BLaER1 treated with 17β-estradiol and CSF1 and Interleukin-3, amounts not matched to agents 10 nM and 100 nM (cell line): ENCODE results near the gene ZNF575.
"Not testable (repeated sequence)": the region's sequence is repeated elsewhere in the genome, so short reads cannot be mapped to it uniquely, and the experiment has no call there.

Experiments
- H3K27ac ChIP-seq, 11 experiments: shearing (Covaris generic); formaldehyde crosslinking; 2 replicates each; pipeline ENCODE4 v1.8.1; 2022
- H3K27me3 ChIP-seq, 11 experiments: shearing (Covaris generic); formaldehyde crosslinking; 2 replicates each; pipeline ENCODE4 v1.8.1; 2022
- H3K36me3 ChIP-seq, 11 experiments: shearing (Covaris generic); formaldehyde crosslinking; 2 replicates each; pipeline ENCODE4 v1.8.1; 2022
- H3K4me1 ChIP-seq, 10 experiments: shearing (Covaris generic); formaldehyde crosslinking; 2 replicates each; pipeline ENCODE4 v1.8.1; 2022
- H3K4me2 ChIP-seq, 11 experiments: shearing (Covaris generic); formaldehyde crosslinking; 2 replicates each; pipeline ENCODE4 v1.8.1; 2022
- H3K4me3 ChIP-seq, 10 experiments: shearing (Covaris generic); formaldehyde crosslinking; 2 replicates each; pipeline ENCODE4 v1.8.1; 2022
- H3K9ac ChIP-seq, 11 experiments: shearing (Covaris generic); formaldehyde crosslinking; 2 replicates each; pipeline ENCODE4 v1.8.1; 2022
- H3K9me3 ChIP-seq, 11 experiments: shearing (Covaris generic); formaldehyde crosslinking; replicated peaks in 1 of 11; 2 replicates each; pipeline ENCODE4 v1.8.1; 2022
- H4K20me1 ChIP-seq, 11 experiments: shearing (Covaris generic); formaldehyde crosslinking; 2 replicates each; pipeline ENCODE4 v1.8.1; 2022
- Cebpa-rat ChIP-seq, 11 experiments: shearing (Covaris generic); IDR thresholded peaks; 2 replicates each; pipeline ENCODE4 v1.8.1; 2022

Gene ZNF575

DNA sequence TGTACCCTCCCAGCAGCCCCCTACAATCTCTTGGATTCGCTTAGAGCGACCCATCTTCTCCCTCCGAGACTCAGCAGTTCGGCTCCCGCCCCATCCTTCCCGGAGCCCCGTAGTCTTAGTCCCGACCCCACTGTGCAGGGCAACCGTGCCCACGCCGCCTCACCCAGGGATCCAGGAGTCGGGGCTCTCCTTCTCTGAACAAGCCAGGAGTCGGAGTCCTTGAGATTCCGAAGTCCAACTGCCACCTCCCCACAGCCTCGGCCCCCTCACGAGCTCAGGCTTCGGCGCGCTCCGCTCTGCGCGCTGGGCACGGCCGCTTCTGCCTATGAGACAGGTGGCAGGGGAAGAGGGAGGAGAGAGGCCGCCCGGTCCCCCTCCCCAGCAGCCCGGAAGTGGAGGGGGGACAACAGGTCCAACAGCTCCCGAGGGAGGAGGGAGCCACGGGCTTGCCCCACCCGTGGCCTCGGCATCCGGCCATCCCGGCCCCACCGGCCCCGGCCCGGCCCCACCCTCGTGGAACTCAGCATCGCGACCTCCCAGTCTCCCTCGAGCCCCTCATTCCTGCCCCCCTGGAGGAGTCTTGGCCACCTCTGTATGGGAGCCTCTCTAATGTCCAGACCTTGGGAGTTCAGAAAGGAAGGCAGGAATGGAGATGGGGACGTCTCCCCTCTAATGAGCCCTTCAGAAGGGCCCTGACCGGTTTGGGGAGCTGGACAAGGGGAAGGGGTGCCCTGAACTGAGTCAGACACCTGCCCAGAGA lies 28.4 kb upstream of the ZNF575 start, which contains the start of gene PHLDB3:
TSS of gene PHLDB3 (minus strand) at position 321 of the 760 bp plus-strand sequence. CDS start 628 bp downstream, outside the sequence.
- peaks cover 24 to 40% (median 36%) of the 10 kb centered on the region in 10 experiments; a peak in 19 of 20 replicates for H3K4me1 ChIP-seq
- peak within 1 kb of the TSS; percentile 62 to 81 (median 73) for H3K4me3 ChIP-seq
- H3K4me2 ChIP-seq, result peak within 1 kb of the TSS; percentile 90 to 97 (median 95)
- H3K9ac ChIP-seq, result peak within 1 kb of the TSS; percentile 75 to 88 (median 80)
- H3K27me3 ChIP-seq, result no peaks in the 10 kb centered on the region
- TF ChIP-seq Cebpa-rat (IDR thresholded peaks at IDR 0.05), result no peak
- H3K27ac ChIP-seq, result peak within 1 kb of the TSS; percentile 32 to 76 (median 73); a peak in 21 of 22 replicates
- H3K9me3 ChIP-seq, result no peaks in the 10 kb centered on the region
- H3K36me3 ChIP-seq, result peaks cover 26 to 65% (median 41%) of the 10 kb centered on the region in 11 experiments
- H4K20me1 ChIP-seq, result peaks cover 0 to 32% (median 0%) of the 10 kb centered on the region in 11 experiments; a peak in 8 of 22 replicates

DNA sequence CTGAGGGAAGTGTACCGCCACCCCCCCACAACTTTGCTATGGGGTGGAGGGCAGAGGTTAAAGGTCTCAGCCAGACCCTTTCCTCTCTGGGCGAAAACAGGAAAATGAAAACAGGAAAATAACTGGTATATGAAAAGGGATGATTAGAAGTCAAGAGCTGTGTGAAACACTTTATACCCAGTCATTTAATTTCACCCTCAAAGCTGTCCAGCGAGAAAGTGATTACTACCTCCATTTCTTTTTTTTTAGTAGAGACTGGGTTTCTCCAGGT lies 27.9 kb upstream of the ZNF575 start:
- no peak for TF ChIP-seq Cebpa-rat (IDR thresholded peaks at IDR 0.05)
- Histone ChIP-seq H3K4me2 (peak overlapping the region; percentile 86 to 97 (median 95)), H3K9ac (peak overlapping the region in 10 of 11 experiments; percentile 75 to 88 (median 80); a peak in 18 of 22 replicates), H3K4me3 (peak overlapping the region in 9 of 10 experiments; percentile 69 to 81 (median 73); a peak in 15 of 20 replicates), H3K4me1 (peaks cover 24 to 45% (median 40%) of the 10 kb centered on the region in 10 experiments; a peak in 19 of 20 replicates), H3K27me3 (no peaks in the 10 kb centered on the region), H3K9me3 (no peaks in the 10 kb centered on the region), H4K20me1 (peaks cover 0 to 36% (median 0%) of the 10 kb centered on the region in 11 experiments; a peak in 8 of 22 replicates), H3K27ac (peak overlapping the region in 8 of 11 experiments; percentile 4 to 76 (median 66); a peak in 11 of 22 replicates), H3K36me3 (peaks cover 32 to 65% (median 46%) of the 10 kb centered on the region in 11 experiments)

GRCh38 chr19:43505941-43506340 lies 27.0 kb upstream of the ZNF575 start:
- H3K27ac ChIP-seq, result no peak overlapping the region
- H3K4me2 ChIP-seq, result peak overlapping the region in 2 of 11 experiments; percentile 91 to 97; a peak in 1 of 22 replicates
- no peak for TF ChIP-seq Cebpa-rat (IDR thresholded peaks at IDR 0.05)
- peaks cover 24 to 53% (median 41%) of the 10 kb centered on the region in 10 experiments; a peak in 19 of 20 replicates for H3K4me1 ChIP-seq
- H4K20me1 ChIP-seq, result peaks cover 0 to 36% (median 0%) of the 10 kb centered on the region in 11 experiments; a peak in 9 of 22 replicates
- H3K9ac ChIP-seq, result no peak overlapping the region
- no peaks in the 10 kb centered on the region for H3K9me3 ChIP-seq
- H3K27me3 ChIP-seq, result no peaks in the 10 kb centered on the region
- peaks cover 40 to 69% (median 55%) of the 10 kb centered on the region in 11 experiments for H3K36me3 ChIP-seq
- no peak overlapping the region for H3K4me3 ChIP-seq

DNA sequence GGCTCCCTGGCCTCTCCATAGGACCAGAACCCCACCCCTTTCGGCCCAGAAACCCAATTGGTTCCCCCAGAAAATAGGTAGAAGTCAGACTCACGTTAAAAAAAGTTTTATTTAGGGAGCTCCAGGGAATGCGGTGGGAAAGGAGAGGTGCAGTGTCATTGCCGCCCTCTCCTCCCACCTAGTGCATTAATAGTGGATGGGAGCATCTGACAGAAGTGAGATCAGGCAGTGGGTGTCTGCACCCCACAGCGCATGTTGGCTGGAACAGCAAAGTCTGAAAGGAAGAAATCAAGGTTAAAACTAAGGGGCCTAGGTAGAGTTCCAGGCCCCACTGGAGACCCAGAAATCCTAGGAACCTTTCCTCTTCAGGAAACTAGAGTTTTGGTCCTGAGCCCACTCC lies 26.4 kb upstream of the ZNF575 start:
- no peak for TF ChIP-seq Cebpa-rat (IDR thresholded peaks at IDR 0.05)
- H3K4me2 ChIP-seq, result no peak overlapping the region
- no peaks in the 10 kb centered on the region for H3K9me3 ChIP-seq
- H3K36me3 ChIP-seq, result peaks cover 45 to 69% (median 58%) of the 10 kb centered on the region in 11 experiments
- H3K9ac ChIP-seq, result no peak overlapping the region
- H3K27ac ChIP-seq, result no peak overlapping the region
- peaks cover 0 to 35% (median 0%) of the 10 kb centered on the region in 11 experiments; a peak in 9 of 22 replicates for H4K20me1 ChIP-seq
- H3K27me3 ChIP-seq, result no peaks in the 10 kb centered on the region
- H3K4me3 ChIP-seq, result no peak overlapping the region
- H3K4me1 ChIP-seq, result peaks cover 24 to 55% (median 40%) of the 10 kb centered on the region in 10 experiments; a peak in 19 of 20 replicates

DNA sequence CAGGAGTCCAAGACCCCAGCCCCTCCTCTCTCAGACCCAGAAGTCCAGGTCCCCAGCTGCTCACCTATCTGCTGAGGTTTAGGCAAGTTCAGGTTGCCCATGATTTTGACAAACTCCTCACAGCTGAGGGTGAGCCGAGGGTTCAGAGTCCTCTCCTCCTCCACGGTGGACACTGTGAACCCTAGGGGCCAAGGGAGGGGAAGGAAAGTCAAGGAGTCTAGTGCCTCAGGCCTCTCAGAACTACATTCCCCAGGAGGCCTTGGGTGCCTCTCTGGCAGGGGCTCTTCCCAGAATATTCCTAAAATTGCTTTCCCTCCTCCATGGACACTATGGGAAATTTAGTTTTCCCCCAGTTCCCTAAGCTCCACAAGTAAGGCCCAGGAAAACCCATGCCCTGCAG lies 25.1 kb upstream of the ZNF575 start:
- no peak for TF ChIP-seq Cebpa-rat (IDR thresholded peaks at IDR 0.05)
- Histone ChIP-seq H3K9ac (no peak overlapping the region), H3K9me3 (no peaks in the 10 kb centered on the region), H4K20me1 (peaks cover 0 to 38% (median 4%) of the 10 kb centered on the region in 11 experiments; a peak in 12 of 22 replicates), H3K4me1 (peaks cover 19 to 43% (median 28%) of the 10 kb centered on the region in 10 experiments), H3K36me3 (peaks cover 48 to 72% (median 64%) of the 10 kb centered on the region in 11 experiments), H3K27me3 (no peaks in the 10 kb centered on the region), H3K4me2 (no peak overlapping the region), H3K27ac (no peak overlapping the region), H3K4me3 (no peak overlapping the region)

- no peak overlapping the region for H3K27ac ChIP-seq
- H3K4me1 ChIP-seq, result peaks cover 0 to 22% (median 9%) of the 10 kb centered on the region in 10 experiments; a peak in 11 of 20 replicates
- TF ChIP-seq Cebpa-rat (IDR thresholded peaks at IDR 0.05), result no peak
- H4K20me1 ChIP-seq, result peaks cover 0 to 43% (median 10%) of the 10 kb centered on the region in 11 experiments; a peak in 12 of 22 replicates
- peak overlapping the region in 2 of 11 experiments; percentile 30 to 34; a peak in 2 of 22 replicates for H3K4me2 ChIP-seq
- H3K36me3 ChIP-seq, result peaks cover 66 to 95% (median 89%) of the 10 kb centered on the region in 11 experiments
- no peak overlapping the region for H3K4me3 ChIP-seq
- no peaks in the 10 kb centered on the region for H3K27me3 ChIP-seq
- no peaks in the 10 kb centered on the region for H3K9me3 ChIP-seq
- no peak overlapping the region for H3K9ac ChIP-seq
Observed at GRCh38 chr19:43510713-43511112, 22.3 kb upstream of the ZNF575 start.

- Histone ChIP-seq H3K9ac (no peak overlapping the region), H3K4me3 (no peak overlapping the region), H3K27ac (no peak overlapping the region), H4K20me1 (peaks cover 0 to 41% (median 10%) of the 10 kb centered on the region in 11 experiments; a peak in 12 of 22 replicates), H3K4me1 (peaks cover 0 to 21% (median 9%) of the 10 kb centered on the region in 10 experiments; a peak in 10 of 20 replicates), H3K36me3 (peaks cover 66 to 95% (median 89%) of the 10 kb centered on the region in 11 experiments), H3K4me2 (no peak overlapping the region; a peak in 1 of 22 replicates), H3K9me3 (no peaks in the 10 kb centered on the region), H3K27me3 (no peaks in the 10 kb centered on the region)
- no peak for TF ChIP-seq Cebpa-rat (IDR thresholded peaks at IDR 0.05)
Observed at GRCh38 chr19:43511324-43511723, 21.7 kb upstream of the ZNF575 start.

DNA sequence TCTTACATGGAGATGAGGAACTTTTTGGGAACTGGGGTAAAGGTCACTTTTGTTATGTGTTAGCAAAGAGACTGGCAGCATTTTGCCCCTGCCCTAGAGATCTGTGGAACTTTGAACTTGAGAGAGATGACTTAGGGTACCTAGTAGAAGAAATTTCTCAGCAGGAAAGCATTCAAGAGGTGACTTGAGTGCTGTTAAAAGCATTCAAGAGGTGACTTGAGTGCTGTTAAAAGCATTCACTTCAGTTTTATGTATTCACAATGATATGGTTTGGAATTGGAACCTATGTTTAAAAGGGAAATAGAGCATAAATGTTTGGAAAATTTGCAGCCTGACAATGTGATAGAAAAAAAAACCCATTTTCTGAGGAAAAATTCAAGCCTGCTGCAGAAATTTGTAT lies 20.6 kb upstream of the ZNF575 start:
- H3K27ac ChIP-seq, H3K9me3 ChIP-seq, H3K4me2 ChIP-seq, H3K9ac ChIP-seq, H3K4me3 ChIP-seq, H3K27me3 ChIP-seq: not testable (repeated sequence)
- peaks cover 2 to 23% (median 10%) of the 10 kb centered on the region in 10 experiments for H3K4me1 ChIP-seq
- peaks cover 0 to 41% (median 10%) of the 10 kb centered on the region in 11 experiments; a peak in 12 of 22 replicates for H4K20me1 ChIP-seq
- H3K36me3 ChIP-seq, result peaks cover 70 to 99% (median 95%) of the 10 kb centered on the region in 11 experiments

DNA sequence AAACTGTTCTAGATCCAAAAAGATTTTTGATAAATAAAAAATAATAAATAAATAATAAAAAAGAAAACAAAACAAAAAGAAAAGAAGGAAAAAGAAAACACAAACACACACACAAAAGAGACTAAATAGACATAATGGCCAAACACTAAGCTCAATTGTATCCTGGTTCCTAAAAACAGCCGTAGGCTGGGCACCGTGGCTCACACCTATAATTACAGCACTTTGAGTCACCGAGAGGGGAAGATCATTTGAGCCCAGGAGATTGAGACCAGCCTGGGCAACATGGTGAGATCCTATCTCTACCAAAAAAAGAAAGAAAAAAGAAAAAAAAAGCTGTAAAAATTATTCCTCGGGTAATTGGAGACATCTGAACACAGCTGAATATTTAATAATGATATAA lies 14.9 kb upstream of the ZNF575 start:
- Histone ChIP-seq H3K27me3 (no peaks in the 10 kb centered on the region), H3K4me1 (peaks cover 22 to 57% (median 42%) of the 10 kb centered on the region in 10 experiments), H4K20me1 (peaks cover 3 to 65% (median 50%) of the 10 kb centered on the region in 11 experiments; a peak in 18 of 22 replicates), H3K4me3 (no peak overlapping the region), H3K27ac (peak overlapping the region in 9 of 11 experiments; percentile 25 to 65 (median 54); a peak in 18 of 22 replicates), H3K36me3 (peaks cover 54 to 81% (median 77%) of the 10 kb centered on the region in 11 experiments; a peak in 21 of 22 replicates), H3K9me3 (no peaks in the 10 kb centered on the region), H3K9ac (peak overlapping the region in 6 of 11 experiments; percentile 30 to 62 (median 40); a peak in 8 of 22 replicates), H3K4me2 (peak overlapping the region; percentile 36 to 70 (median 53); a peak in 19 of 22 replicates)
- no peak for TF ChIP-seq Cebpa-rat (IDR thresholded peaks at IDR 0.05)
